Stimulated activated naive CD8-positive, alpha-beta T cell treated with anti-CD3 and anti-CD28 coated beads, Interleukin-15, amount 100 ng/mL, for 72 hours (primary cell): ENCODE measurements around the gene TOMM5.

Experiments used
- ATAC-seq: fragments of 150-1000 bp; cut with Tn5 transposase; 2 replicates; pipeline ENCODE4 v1.10.0; 2021; ENCODE audit warnings: mild to moderate bottlenecking, moderate library complexity
- DNase-seq, 2 donors: peaks; one replicate each; pipeline ENCODE4 v3.0.0; 2021 to 2022
- H3K27ac Mint-ChIP-seq, 2 donors: one replicate each; pipeline ENCODE4 v1.8.0; 2022; ENCODE audit warnings: mild to moderate bottlenecking in 2 of 2, mixed read lengths in 2 of 2, moderate library complexity in 2 of 2
- H3K27me3 Mint-ChIP-seq: one replicate; pipeline ENCODE4 v1.8.0; 2022; ENCODE audit warnings: mixed read lengths
- H3K4me1 Mint-ChIP-seq: one replicate; pipeline ENCODE4 v1.8.0; 2022; ENCODE audit warnings: mild to moderate bottlenecking, mixed read lengths
- H3K4me3 Mint-ChIP-seq, 2 donors: one replicate each; pipeline ENCODE4 v1.8.0; 2022; ENCODE audit warnings: mild to moderate bottlenecking in 2 of 2, mixed read lengths in 2 of 2, moderate library complexity in 1 of 2
- H3K9me3 Mint-ChIP-seq, 2 donors: one replicate each; pipeline ENCODE4 v1.8.0; 2022; ENCODE audit warnings: mixed read lengths in 2 of 2

TOMM5 gene

DNA sequence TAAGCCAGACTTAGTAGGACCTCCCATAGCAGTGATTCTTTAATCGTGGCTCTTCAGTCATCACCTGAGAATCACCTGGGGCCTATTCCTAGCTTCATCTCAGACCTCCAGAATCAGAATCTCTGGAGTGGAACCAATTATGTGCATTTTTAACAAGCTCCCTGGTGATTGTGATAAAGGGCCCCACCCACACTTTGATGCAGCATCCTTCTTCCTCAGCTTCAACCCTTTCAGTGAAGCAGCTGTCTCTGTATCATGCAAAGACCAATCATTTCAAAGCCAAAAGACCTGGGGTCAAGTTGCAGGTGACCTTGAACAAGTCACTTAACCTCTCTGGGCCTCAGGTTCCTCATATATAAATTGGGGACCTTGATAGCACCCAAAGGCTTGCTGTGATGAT lies 33.3 kb downstream of the TOMM5 start:
- H3K27ac Mint-ChIP-seq, result peak overlapping the region in 1 of 2 donors; percentile 75
- H3K27me3 Mint-ChIP-seq, result no peaks in the 10 kb centered on the region
- H3K4me3 Mint-ChIP-seq, result no peak overlapping the region
- DNase-seq (no peak), ATAC-seq (no peak)
- peaks cover 4 to 5% of the 10 kb centered on the region in 2 donors for H3K9me3 Mint-ChIP-seq
- no peaks in the 10 kb centered on the region for H3K4me1 Mint-ChIP-seq

DNA sequence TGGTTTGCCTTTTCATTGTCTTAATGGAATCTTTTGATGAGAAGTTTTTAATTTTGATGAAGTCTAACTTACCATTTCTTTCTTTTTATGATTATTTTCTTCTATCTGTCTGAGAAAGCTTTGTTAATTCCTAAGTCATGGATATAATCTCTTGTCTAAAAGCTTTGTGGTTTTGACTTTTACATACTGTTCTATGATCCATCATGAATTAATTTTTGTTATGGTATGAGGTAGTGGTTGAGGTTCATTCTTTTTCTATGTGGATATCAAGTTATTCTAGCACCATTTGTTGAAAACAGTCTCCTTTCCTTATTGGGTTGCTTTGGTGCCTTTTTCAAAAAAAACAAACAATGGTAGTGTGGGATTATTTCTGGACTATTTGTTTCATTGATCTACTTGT lies 36.6 kb downstream of the TOMM5 start:
- Mint-ChIP-seq H3K4me1 (no peaks in the 10 kb centered on the region), H3K27ac (no peak overlapping the region), H3K9me3 (no peaks in the 10 kb centered on the region), H3K27me3 (no peaks in the 10 kb centered on the region), H3K4me3 (no peak overlapping the region)
- no peak for DNase-seq
- ATAC-seq, result no peak

DNA sequence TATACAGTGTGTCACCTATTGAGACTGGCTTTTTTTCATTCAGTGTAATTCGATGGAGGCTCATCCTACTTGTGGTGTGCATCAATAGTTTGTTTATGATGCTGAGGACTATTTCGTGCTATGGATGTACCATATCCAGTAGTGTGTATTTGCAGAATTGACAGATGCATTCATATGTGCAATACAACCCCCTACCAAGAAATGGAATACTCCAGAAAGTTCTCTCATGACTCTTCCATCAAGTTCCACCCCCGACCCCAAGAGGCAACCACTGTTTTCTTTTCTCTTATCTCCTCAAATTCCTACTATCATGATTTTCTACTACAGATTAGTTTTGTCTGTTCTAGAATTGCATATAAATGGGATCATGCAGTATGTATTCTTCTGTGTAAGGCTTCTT lies 38.1 kb downstream of the TOMM5 start:
- H3K4me1 Mint-ChIP-seq, result no peaks in the 10 kb centered on the region
- H3K4me3 Mint-ChIP-seq, result no peak overlapping the region
- H3K9me3 Mint-ChIP-seq, result no peaks in the 10 kb centered on the region
- H3K27ac Mint-ChIP-seq, result no peak overlapping the region
- no peaks in the 10 kb centered on the region for H3K27me3 Mint-ChIP-seq
- DNase-seq, result no peak
- ATAC-seq, result no peak

DNA sequence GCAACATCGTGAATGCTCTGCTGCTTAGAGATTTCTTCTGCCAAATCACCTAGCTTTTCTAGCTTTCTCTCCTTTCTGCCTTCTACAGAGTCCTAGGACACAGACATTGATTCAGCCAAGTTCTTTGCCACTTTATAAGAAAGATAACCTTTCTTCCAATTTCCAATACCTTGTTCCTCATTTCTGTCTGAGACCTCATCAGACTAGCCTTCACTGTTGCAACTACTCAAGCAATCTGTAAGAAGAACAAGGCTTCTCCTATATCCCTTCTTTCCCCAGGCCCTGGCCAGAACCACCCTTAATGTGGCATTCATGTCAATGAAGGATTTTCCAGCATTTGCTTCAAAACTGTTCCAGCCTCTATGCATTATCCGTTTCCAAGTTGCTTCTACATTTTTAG lies 40.5 kb downstream of the TOMM5 start:
- H3K4me1 Mint-ChIP-seq, result no peaks in the 10 kb centered on the region
- no peak for DNase-seq
- no peak for ATAC-seq
- H3K4me3 Mint-ChIP-seq, result no peak overlapping the region
- no peaks in the 10 kb centered on the region for H3K9me3 Mint-ChIP-seq
- H3K27ac Mint-ChIP-seq, result no peak overlapping the region
- no peaks in the 10 kb centered on the region for H3K27me3 Mint-ChIP-seq

DNA sequence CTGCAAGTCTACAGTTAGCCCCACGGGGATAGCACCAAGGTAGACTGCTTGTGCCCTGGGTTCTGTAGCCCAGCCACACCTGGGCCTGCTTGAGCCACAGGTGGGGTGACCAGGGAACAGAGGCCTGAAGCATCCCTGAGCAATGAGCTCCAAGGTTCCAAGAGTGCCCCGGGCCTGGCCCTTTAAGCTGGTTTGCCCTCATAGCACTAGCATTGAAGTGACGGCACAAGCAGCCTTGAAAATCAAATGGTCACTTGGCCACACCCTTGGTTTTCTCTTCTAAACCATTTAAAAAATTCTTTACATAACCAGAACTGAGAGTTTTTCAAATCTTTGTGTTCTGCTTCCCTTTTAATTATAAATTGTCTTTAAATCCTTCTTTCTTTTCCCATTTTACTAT lies 40.9 kb downstream of the TOMM5 start:
- ATAC-seq (no peak), DNase-seq (no peak)
- Mint-ChIP-seq H3K4me3 (no peak overlapping the region), H3K27ac (no peak overlapping the region), H3K9me3 (no peaks in the 10 kb centered on the region), H3K27me3 (no peaks in the 10 kb centered on the region), H3K4me1 (no peaks in the 10 kb centered on the region)

DNA sequence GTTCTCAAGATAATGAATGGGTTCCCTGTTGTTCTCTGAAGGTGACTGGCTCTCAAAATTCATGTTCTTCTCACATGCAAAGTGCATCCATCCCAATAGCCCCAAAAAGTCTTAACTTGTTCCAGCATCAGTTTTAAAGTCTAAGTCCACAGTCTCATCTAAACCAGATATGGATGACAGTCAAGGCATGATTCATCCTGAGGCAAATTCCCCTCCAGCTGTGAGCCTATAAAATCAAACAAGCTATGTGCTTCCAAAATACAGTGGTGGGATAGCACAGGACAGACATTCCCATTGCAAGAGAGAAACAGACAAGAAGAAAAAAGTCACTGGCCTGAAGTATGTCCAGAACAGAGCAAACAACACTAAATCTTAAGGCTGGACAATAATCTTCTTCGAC lies 41.6 kb downstream of the TOMM5 start:
- ATAC-seq, result no peak
- Mint-ChIP-seq H3K4me1 (no peaks in the 10 kb centered on the region), H3K27ac (no peak overlapping the region), H3K4me3 (no peak overlapping the region), H3K27me3 (no peaks in the 10 kb centered on the region), H3K9me3 (no peaks in the 10 kb centered on the region)
- DNase-seq, result no peak

DNA sequence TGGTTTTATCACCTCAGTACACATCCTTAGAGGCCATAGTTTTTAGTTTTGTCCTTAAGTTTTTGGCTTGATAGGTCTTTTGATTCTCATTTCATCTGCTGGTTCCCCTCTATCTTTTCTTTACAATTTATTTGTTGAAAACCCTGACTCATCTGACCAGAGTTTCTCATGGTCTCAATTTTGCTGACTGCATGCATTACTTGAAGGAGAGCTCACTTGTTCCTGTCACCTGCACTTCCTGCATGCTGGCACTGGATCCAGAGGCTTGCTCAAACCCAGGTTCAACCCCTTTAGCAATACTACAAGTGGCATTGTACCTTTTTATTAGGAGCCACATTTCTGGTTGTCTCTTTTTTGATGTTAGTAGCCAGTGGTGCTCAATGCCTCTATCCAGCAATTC lies 42.9 kb downstream of the TOMM5 start:
- Mint-ChIP-seq H3K4me3 (no peak overlapping the region), H3K27ac (no peak overlapping the region), H3K9me3 (no peaks in the 10 kb centered on the region), H3K27me3 (no peaks in the 10 kb centered on the region), H3K4me1 (no peaks in the 10 kb centered on the region)
- no peak for ATAC-seq
- no peak for DNase-seq

DNA sequence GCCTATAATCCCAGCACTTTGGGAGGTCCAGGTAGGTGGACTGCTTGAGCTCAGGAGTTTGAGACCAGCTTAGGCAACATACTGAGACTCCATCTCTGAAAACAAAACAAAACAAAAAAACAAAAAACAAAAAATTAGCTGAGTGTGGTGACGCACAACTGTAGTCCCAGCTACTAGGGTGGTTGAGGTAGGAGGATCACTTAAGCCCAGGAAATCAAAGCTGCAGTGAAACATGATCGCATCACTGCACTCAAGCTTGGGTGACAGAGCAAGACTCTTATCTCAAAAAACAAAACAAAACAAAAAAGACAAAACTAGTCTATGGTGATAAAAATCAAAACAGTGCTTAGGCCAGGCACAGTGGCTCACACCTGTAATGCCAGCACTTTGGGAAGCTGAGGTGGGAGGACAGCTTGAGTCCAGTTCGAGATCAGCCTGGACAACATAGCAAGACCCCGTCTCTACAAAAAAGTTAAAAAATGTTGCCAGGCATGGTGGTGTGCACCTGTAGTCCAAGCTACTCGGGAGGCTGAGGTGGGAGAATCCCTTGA lies 45.0 kb downstream of the TOMM5 start:
- ATAC-seq, result no peak
- H3K27me3 Mint-ChIP-seq, result no peaks in the 10 kb centered on the region
- no peaks in the 10 kb centered on the region for H3K9me3 Mint-ChIP-seq
- no peak overlapping the region for H3K27ac Mint-ChIP-seq
- no peaks in the 10 kb centered on the region for H3K4me1 Mint-ChIP-seq
- no peak for DNase-seq
- no peak overlapping the region for H3K4me3 Mint-ChIP-seq

DNA sequence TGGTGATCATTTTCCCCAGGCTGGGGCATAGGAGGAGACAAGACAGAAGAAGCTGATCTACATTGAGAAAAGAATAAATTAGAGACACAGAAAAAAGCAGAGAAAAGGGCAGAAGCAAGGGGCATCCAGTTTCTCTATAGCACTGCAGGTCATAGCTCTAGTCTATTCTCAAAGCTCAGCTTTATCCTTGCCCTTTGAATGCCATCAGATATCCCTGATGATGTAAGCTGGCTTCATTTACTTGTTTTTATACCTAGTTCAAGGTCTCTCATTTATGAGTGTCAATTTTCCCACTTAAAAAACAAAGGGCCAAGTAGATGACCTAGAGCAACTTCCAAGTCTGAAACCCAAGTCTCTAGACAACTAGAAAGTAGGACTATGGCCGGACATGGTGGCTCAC lies 48.9 kb downstream of the TOMM5 start:
- no peaks in the 10 kb centered on the region for H3K4me1 Mint-ChIP-seq

DNA sequence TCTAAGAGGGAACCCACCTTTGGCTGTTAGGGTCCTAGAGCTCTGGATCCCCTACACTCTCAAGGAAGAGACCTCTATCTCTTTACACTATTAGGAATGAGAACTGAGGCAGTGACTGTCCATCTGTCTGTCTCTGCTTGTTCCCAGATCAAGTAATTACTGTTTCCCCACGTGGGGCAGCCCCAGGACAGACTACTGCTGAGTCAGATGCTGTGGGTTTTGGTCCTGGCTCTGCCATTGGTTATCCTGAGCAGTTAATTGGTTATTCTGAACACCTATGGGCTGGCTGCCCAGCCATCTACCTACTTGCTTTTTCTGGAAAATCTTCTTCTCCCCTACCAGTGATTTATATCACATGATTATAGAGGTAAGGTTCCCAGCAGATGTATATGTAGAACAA lies 49.5 kb downstream of the TOMM5 start:
- Mint-ChIP-seq H3K27ac (no peak overlapping the region), H3K4me3 (no peak overlapping the region), H3K4me1 (no peaks in the 10 kb centered on the region), H3K9me3 (no peaks in the 10 kb centered on the region), H3K27me3 (no peaks in the 10 kb centered on the region)
- ATAC-seq (no peak), DNase-seq (no peak)

More for the DNA sequence above, 48.9 kb downstream of the TOMM5 start:
- H3K9me3 Mint-ChIP-seq, result no peaks in the 10 kb centered on the region
- ATAC-seq (no peak), DNase-seq (no peak)
- no peak overlapping the region for H3K4me3 Mint-ChIP-seq
- peak overlapping the region in 1 of 2 donors; percentile 52 for H3K27ac Mint-ChIP-seq
- H3K27me3 Mint-ChIP-seq, result no peaks in the 10 kb centered on the region

DNA sequence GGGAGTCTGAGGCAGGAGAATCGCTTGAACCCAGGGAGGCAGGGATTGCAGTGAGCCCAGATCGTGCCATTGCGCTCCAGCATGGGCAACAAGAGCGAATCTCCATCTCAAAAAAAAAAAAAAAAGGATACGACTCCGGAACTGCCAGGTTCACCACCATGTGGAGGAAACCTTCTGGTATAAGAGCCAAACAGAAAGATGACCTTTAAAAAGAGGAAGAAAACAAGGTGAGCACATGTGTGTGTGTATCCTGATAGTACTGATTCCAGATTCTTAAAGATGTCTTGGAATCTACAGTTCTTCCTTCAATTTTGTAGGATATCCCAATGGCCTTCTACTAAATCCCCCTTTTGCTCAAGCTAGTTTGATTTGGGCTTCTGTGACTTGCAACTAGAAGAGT lies 49.9 kb downstream of the TOMM5 start:
- ATAC-seq (no peak), DNase-seq (no peak)
- Mint-ChIP-seq H3K4me1 (no peaks in the 10 kb centered on the region), H3K4me3 (no peak overlapping the region), H3K27ac (no peak overlapping the region), H3K9me3 (no peaks in the 10 kb centered on the region), H3K27me3 (no peaks in the 10 kb centered on the region)

DNA sequence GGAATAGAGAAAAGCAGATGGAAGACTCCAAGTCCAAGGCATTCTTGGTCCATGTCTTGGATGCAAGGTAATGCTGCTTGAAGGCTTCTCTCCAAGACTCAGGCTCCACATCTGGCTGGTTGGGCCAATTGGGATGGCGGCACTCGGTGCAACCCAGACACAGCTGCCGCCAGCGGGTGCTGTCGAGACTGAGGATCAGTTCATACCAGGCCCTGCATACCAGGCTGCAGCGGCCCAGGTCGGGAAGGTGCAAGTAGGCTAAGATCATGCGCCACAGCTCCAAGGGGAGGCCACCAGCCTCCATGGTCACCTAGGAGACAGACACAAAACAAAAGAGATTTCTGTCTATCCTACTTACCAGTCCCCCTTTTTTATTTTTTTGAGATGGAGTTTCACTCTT lies 50.9 kb downstream of the TOMM5 start:
- no peak for ATAC-seq
- Mint-ChIP-seq H3K27me3 (no peaks in the 10 kb centered on the region), H3K27ac (no peak overlapping the region), H3K4me3 (no peak overlapping the region), H3K9me3 (no peaks in the 10 kb centered on the region), H3K4me1 (no peaks in the 10 kb centered on the region)
- DNase-seq, result no peak

DNA sequence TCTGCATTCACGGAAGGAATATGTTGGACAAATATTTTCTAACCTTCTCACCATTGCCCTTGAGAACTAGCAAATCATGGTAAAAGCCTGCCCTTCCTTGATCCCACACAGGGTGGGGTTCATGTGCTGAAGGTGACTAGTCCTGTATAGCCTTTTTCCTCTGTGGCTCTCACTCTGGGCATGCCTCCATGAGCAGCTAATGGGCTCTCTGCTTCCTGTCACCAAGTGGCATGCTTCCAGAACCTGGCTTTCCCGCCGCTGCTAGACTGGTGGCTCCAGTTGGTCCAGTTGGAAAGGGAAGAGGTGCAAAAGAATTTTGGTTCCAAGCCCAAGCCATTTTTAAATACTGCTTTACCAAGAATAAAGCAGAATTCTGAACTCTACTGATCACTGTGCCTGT lies 51.8 kb downstream of the TOMM5 start:
- no peak overlapping the region for H3K4me3 Mint-ChIP-seq
- no peaks in the 10 kb centered on the region for H3K9me3 Mint-ChIP-seq
- DNase-seq (no peak), ATAC-seq (no peak)
- no peaks in the 10 kb centered on the region for H3K4me1 Mint-ChIP-seq
- no peaks in the 10 kb centered on the region for H3K27me3 Mint-ChIP-seq
- peak overlapping the region in 1 of 2 donors; percentile 22 for H3K27ac Mint-ChIP-seq

DNA sequence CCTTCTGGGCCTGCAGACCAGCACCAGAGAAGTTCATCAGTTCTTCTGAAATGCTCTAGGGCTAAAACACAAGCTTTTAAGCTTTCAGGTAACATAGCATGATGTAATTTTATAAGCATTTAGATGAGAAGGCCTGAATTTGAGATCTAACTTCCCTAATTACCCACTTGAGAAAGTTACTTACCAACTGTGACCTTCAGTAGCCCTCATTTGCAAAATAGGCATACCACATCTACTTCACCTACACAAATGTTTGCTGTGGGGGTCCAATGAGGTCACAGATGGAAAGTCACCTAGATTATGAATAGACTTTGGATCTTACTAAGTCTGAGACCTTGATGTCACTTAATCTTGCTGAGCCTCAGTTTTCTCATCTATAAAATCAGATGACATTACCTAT lies 52.8 kb downstream of the TOMM5 start:
- Mint-ChIP-seq H3K27me3 (no peaks in the 10 kb centered on the region), H3K9me3 (no peaks in the 10 kb centered on the region)

More for the DNA sequence above, 52.8 kb downstream of the TOMM5 start:
- Mint-ChIP-seq H3K4me1 (no peaks in the 10 kb centered on the region), H3K4me3 (no peak overlapping the region), H3K27ac (no peak overlapping the region)
- ATAC-seq, result no peak
- DNase-seq, result no peak
